Ascending aorta (tissue), 2 donors: ENCODE data around the gene MARCHF10. TPM values are rescaled to one million over a fixed set of nuclear protein-coding genes. Genes with fewer than 3 reads are reported as not detected.
A peak's percentile ranks its signal among the peaks of the same experiment; 100 is the strongest.

Experiments
- DNase-seq, 2 donors: peaks; one replicate each; pipeline ENCODE4 v3.0.0-alpha.2; 2019; ENCODE audit warnings: low spot score in 2 of 2
- H3K27ac ChIP-seq, 2 donors: fragments of 200-600 bp; sonication (generic); one replicate each; pipeline ENCODE4 v1.5.1; 2016 to 2017; ENCODE audit warnings: mild to moderate bottlenecking in 1 of 2
- H3K27me3 ChIP-seq: fragments of 200-600 bp; sonication (generic); one replicate; pipeline ENCODE4 v1.5.1; 2017
- H3K36me3 ChIP-seq, 2 donors: fragments of 200-600 bp; sonication (generic); one replicate each; pipeline ENCODE4 v1.5.1; 2016
- H3K4me1 ChIP-seq, 2 donors: fragments of 200-600 bp; sonication (generic); one replicate each; pipeline ENCODE4 v1.5.1; 2016 to 2017; ENCODE audit warnings: mild to moderate bottlenecking in 1 of 2
- H3K4me3 ChIP-seq, 2 donors: fragments of 200-600 bp; sonication (generic); one replicate each; pipeline ENCODE4 v1.5.1; 2016 to 2017; ENCODE audit warnings: mild to moderate bottlenecking in 1 of 2
- H3K9me3 ChIP-seq, 2 donors: fragments of 200-600 bp; sonication (generic); one replicate each; pipeline ENCODE4 v1.5.1; 2016
- CTCF ChIP-seq, 3 experiments: fragments of 200-600 bp in 2 of 3; fragments of 450-650 bp in 1 of 3; sonication (generic) in 2 of 3; IDR thresholded peaks; one replicate each; pipeline ENCODE4 v1.5.1; 2016 to 2019; ENCODE audit warnings: antibody characterized with exemption in 3 of 3, mild to moderate bottlenecking in 1 of 3, moderate library complexity in 1 of 3
- intact Hi-C: fragments of 100-400 bp; cut with DNase I; formaldehyde crosslinking; loops from one replicate; pipeline ENCODE4 v1.15.1; 2023
- total RNA-seq: library from RNA; depleted of rRNA; stranded (reverse); fragments of >200 nt; gene quantifications from one replicate; pipeline ENCODE4 v1.1.0, GENCODE V29; 2016

MARCHF10 gene
- total RNA-seq, 1 donor from 2014 or later: not detected

- no peak overlapping the region for H3K4me3 ChIP-seq
- TF ChIP-seq CTCF (IDR thresholded peaks at IDR 0.05): no peak
- H3K36me3 ChIP-seq: no peaks in the 10 kb centered on the region
- no peak for DNase-seq
- H3K27ac ChIP-seq: no peak overlapping the region
- H3K9me3 ChIP-seq: peaks cover 0 to 6% of the 10 kb centered on the region in 2 donors
- H3K4me1 ChIP-seq: peaks cover 4 to 6% of the 10 kb centered on the region in 2 donors
- H3K27me3 ChIP-seq: no peaks in the 10 kb centered on the region
- intact Hi-C loops: loop anchor here (5.0 kb wide), 1 partner anchor 36 kb away; no protein-coding TSS in a partner anchor
Measured at GRCh38 chr17:62818526-62818925, 10.4 kb upstream of the MARCHF10 start.

- intact Hi-C loops: loop anchor here (2.0 to 5.0 kb wide), 2 partner anchors 34 to 152 kb away; no protein-coding TSS in a partner anchor
- DNase-seq: no peak
- Histone ChIP-seq H3K4me3 (no peak overlapping the region), H3K9me3 (peaks cover 0 to 7% of the 10 kb centered on the region in 2 donors), H3K36me3 (no peaks in the 10 kb centered on the region), H3K27me3 (no peaks in the 10 kb centered on the region), H3K27ac (no peak overlapping the region), H3K4me1 (peaks cover 4 to 6% of the 10 kb centered on the region in 2 donors)
- TF ChIP-seq CTCF (IDR thresholded peaks at IDR 0.05): no peak
Measured at GRCh38 chr17:62816282-62816839, 8.2 kb upstream of the MARCHF10 start.

- no peak overlapping the region for H3K4me3 ChIP-seq
- peaks cover 0 to 7% of the 10 kb centered on the region in 2 donors for H3K4me1 ChIP-seq
- TF ChIP-seq CTCF (IDR thresholded peaks at IDR 0.05): no peak
- peaks cover 0 to 7% of the 10 kb centered on the region in 2 donors for H3K9me3 ChIP-seq
- intact Hi-C loops: no loop called here
- DNase-seq: no peak
- no peaks in the 10 kb centered on the region for H3K36me3 ChIP-seq
- H3K27ac ChIP-seq: no peak overlapping the region
- H3K27me3 ChIP-seq: no peaks in the 10 kb centered on the region
Measured at GRCh38 chr17:62809656-62810055, 1.5 kb upstream of the MARCHF10 start.

- peak overlapping the region; percentile 48 to 61 for H3K4me3 ChIP-seq
- H3K4me1 ChIP-seq: peaks cover 0 to 7% of the 10 kb centered on the region in 2 donors
- intact Hi-C loops: no loop called here
- peaks cover 0 to 1% of the 10 kb centered on the region in 2 donors for H3K9me3 ChIP-seq
- H3K36me3 ChIP-seq: no peaks in the 10 kb centered on the region
- H3K27ac ChIP-seq: no peak overlapping the region
- no peaks in the 10 kb centered on the region for H3K27me3 ChIP-seq
- DNase-seq: no peak
- no peak for TF ChIP-seq CTCF (IDR thresholded peaks at IDR 0.05)
Measured at GRCh38 chr17:62808576-62808970, 459 bp upstream of the MARCHF10 start.

DNA sequence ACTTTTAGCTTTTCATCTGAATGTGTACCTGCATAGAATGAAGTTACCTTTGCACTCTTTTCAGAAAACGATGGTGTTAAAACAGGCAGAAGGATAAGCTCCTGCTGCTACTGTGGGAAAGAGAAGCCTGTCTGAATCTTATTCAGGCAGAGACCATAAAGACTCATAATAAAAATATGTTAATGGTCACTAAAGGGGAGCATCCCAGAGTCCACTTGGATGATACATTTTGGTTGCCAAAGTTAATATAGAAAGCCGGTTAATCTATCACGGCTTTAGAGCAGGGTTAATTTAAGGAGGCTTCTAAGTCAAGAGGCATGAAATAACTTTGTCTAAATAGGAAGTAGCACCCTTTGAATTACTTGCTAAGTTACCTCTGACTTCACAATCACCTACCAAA, 2.9 kb downstream of the MARCHF10 start:
- Histone ChIP-seq H3K4me1 (peaks cover 0 to 7% of the 10 kb centered on the region in 2 donors), H3K9me3 (no peaks in the 10 kb centered on the region), H3K27me3 (no peaks in the 10 kb centered on the region), H3K4me3 (no peak overlapping the region), H3K27ac (no peak overlapping the region), H3K36me3 (no peaks in the 10 kb centered on the region)
- TF ChIP-seq CTCF (IDR thresholded peaks at IDR 0.05): no peak
- DNase-seq: no peak
- intact Hi-C loops: no loop called here
